Caki2 (cell line): ENCODE data around the gene TRIM17. TPM values are rescaled to one million over a fixed set of nuclear protein-coding genes. Genes with fewer than 3 reads are reported as not detected.
"Not testable (repeated sequence)": the region's sequence is repeated elsewhere in the genome, so short reads cannot be mapped to it uniquely, and the experiment has no call there.

ENCODE experiments used
- DNase-seq: peaks from one replicate; pipeline ENCODE4 v3.0.0-alpha.2; 2015; ENCODE audit warnings: low read depth
- in situ Hi-C: cut with HindIII; loops from 2 replicates; pipeline ENCODE4 v1.10.0; 2016; ENCODE audit warnings: low sequenced_read_pairs, low pct_unique_long_range_greater_than_20kb, mixed read lengths
- total RNA-seq: library from RNA; depleted of rRNA; stranded (reverse); fragments of >200 nt; shearing (Covaris generic); gene quantifications from 2 replicates; pipeline ENCODE4 v1.2.3, GENCODE V29; 2014; ENCODE audit warnings: low replicate concordance

TRIM17 gene
- total RNA-seq, 1 experiment from 2014 or later = not detected

GRCh38 chr1:228452194-228453021 is 35.7 kb upstream of the TRIM17 start:
- in situ Hi-C loops = no loop called here

GRCh38 chr1:228450200-228450599 is 33.5 kb upstream of the TRIM17 start:
- in situ Hi-C loops = no loop called here
- no peak for DNase-seq

More at GRCh38 chr1:228452194-228453021, 35.7 kb upstream of the TRIM17 start:
- no peak for DNase-seq

- no peak for DNase-seq
- in situ Hi-C loops = no loop called here
Observed at GRCh38 chr1:228448372-228448771, 31.7 kb upstream of the TRIM17 start.

- no peak for DNase-seq
- in situ Hi-C loops = no loop called here
Observed at GRCh38 chr1:228446852-228447251, 30.2 kb upstream of the TRIM17 start.

GRCh38 chr1:228445843-228446650 is 29.4 kb upstream of the TRIM17 start:
- in situ Hi-C loops = no loop called here
- DNase-seq = no peak

- DNase-seq = no peak
- in situ Hi-C loops = no loop called here
Observed at GRCh38 chr1:228445490-228445842, 28.8 kb upstream of the TRIM17 start.

GRCh38 chr1:228443395-228443794 is 26.7 kb upstream of the TRIM17 start:
- DNase-seq = no peak
- in situ Hi-C loops = no loop called here

- in situ Hi-C loops = no loop called here
Observed at GRCh38 chr1:228440761-228441500, 24.3 kb upstream of the TRIM17 start.

GRCh38 chr1:228438266-228438665 is 21.6 kb upstream of the TRIM17 start:
- DNase-seq = no peak
- in situ Hi-C loops = no loop called here

More at GRCh38 chr1:228440761-228441500, 24.3 kb upstream of the TRIM17 start:
- no peak for DNase-seq

GRCh38 chr1:228437424-228437962 is 20.8 kb upstream of the TRIM17 start:
- in situ Hi-C loops = no loop called here
- no peak for DNase-seq

- in situ Hi-C loops = no loop called here
- no peak for DNase-seq
Observed at GRCh38 chr1:228434689-228435088, 18.0 kb upstream of the TRIM17 start.

- DNase-seq, in situ Hi-C loops: not testable (repeated sequence)
Observed at GRCh38 chr1:228433337-228434053, 16.8 kb upstream of the TRIM17 start.

- in situ Hi-C loops = no loop called here
- DNase-seq = no peak
Observed at GRCh38 chr1:228430243-228430642, 13.6 kb upstream of the TRIM17 start.

GRCh38 chr1:228429698-228430097 is 13.0 kb upstream of the TRIM17 start:
- DNase-seq = no peak
- in situ Hi-C loops = no loop called here

- no peak for DNase-seq
- in situ Hi-C loops = no loop called here
Observed at GRCh38 chr1:228429007-228429406, 12.3 kb upstream of the TRIM17 start.

- no peak for DNase-seq
- in situ Hi-C loops = no loop called here
Observed at GRCh38 chr1:228428412-228428811, 11.8 kb upstream of the TRIM17 start.

GRCh38 chr1:228426518-228427175 is 10.0 kb upstream of the TRIM17 start:
- no peak for DNase-seq
- in situ Hi-C loops = no loop called here
